Transverse colon (tissue), 3 donors: ENCODE results near the gene NBPF12.
"Not testable (repeated sequence)": the region's sequence is repeated elsewhere in the genome, so short reads cannot be mapped to it uniquely, and the experiment has no call there.

Source experiments
- POLR2A ChIP-seq: fragments of 450-650 bp; IDR thresholded peaks from one replicate; pipeline ENCODE4 v1.6.1; 2016; ENCODE audit warnings: antibody characterized with exemption, mild to moderate bottlenecking, moderate library complexity
- TF ChIP-seq, protein P1 (sequence below), 5 experiments: fragments of 200-600 bp in 3 of 5; fragments of 450-650 bp in 2 of 5; sonication (generic) in 3 of 5; IDR thresholded peaks; 1 replicate in 2 of 5; 2 replicates in 3 of 5; pipeline ENCODE4 v1.5.1; 2016 to 2017; ENCODE audit warnings: antibody characterized with exemption in 5 of 5, inconsistent platforms in 3 of 5, mild to moderate bottlenecking in 2 of 5, moderate library complexity in 1 of 5

- TF ChIP-seq, protein P1, sequence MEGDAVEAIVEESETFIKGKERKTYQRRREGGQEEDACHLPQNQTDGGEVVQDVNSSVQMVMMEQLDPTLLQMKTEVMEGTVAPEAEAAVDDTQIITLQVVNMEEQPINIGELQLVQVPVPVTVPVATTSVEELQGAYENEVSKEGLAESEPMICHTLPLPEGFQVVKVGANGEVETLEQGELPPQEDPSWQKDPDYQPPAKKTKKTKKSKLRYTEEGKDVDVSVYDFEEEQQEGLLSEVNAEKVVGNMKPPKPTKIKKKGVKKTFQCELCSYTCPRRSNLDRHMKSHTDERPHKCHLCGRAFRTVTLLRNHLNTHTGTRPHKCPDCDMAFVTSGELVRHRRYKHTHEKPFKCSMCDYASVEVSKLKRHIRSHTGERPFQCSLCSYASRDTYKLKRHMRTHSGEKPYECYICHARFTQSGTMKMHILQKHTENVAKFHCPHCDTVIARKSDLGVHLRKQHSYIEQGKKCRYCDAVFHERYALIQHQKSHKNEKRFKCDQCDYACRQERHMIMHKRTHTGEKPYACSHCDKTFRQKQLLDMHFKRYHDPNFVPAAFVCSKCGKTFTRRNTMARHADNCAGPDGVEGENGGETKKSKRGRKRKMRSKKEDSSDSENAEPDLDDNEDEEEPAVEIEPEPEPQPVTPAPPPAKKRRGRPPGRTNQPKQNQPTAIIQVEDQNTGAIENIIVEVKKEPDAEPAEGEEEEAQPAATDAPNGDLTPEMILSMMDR (IDR thresholded peaks at IDR 0.05) = not testable (repeated sequence)
- TF ChIP-seq POLR2A = peak; percentile 48
These were observed at the start of gene NBPF12 for GRCh38 chr1:146938242-146938902.
